ENCODE results near the gene ADPRHL1.
"Not testable (repeated sequence)": the region's sequence is repeated elsewhere in the genome, so short reads cannot be mapped to it uniquely, and the experiment has no call there.

The ADPRHL1 gene

GRCh38 chr13:113454936-113455335 is 1.6 kb upstream of the ADPRHL1 start:
- no peak for DNase-seq (ENCODE audit: low read depth)

DNA sequence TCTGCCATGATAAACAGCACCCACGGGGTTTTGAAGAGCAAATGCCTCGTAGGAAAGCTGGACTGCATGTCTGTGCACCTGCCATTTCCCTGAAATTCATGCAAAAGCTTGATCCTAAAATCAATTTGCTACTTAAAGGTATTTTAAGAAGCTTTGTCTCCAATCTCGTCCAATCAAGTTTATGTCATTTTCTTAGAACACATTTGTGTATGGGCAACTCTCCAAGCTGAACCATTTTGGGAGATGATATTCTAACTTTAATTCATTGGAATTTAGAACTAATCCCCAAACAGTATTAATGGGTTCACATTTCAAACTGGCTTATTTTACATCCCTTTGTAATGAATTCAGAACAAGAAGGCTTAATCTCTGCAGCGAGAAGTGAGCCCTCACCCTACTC is 822 bp downstream of the ADPRHL1 start:
- no peak for DNase-seq (ENCODE audit: low read depth)

GRCh38 chr13:113451951-113452421 is 1.3 kb downstream of the ADPRHL1 start:
- DNase-seq (ENCODE audit: low read depth) = no peak

DNA sequence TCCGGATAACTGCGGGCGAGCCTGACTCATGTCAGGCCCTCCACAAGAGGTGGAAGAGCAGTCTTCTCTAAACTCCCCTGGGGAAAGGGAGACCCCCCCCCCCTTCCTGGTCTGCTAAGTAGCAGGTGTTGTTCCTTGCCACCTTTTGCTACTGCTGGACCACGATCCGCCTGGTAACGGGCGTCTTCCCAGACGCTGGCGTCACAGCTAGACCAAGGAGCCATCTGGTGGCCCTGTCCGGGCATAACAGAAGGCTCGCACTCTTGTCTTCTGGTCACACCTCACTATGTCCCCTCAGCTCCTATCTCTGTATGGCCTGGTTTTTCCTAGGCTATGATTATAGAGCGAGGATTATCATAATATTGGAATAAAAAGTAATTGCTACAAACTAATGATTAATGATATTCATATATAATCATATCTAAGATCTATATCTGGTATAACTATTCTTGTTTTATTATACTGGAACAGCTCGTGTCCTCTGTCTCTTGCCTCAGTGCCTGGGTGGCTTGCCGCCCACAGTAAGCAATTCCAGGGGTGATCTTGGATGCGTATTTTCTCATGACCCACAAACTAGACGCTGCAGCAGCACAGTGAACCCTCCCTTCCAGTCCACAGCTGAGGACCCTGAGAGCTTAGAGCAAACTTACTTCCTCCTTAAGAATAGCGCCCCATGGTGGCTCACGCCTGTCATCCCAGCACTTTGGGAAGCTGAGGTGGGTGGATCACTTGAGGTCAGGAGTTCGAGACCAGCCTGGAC is 2.2 kb downstream of the ADPRHL1 start:
- not testable (repeated sequence) for DNase-seq (ENCODE audit: low read depth)

DNA sequence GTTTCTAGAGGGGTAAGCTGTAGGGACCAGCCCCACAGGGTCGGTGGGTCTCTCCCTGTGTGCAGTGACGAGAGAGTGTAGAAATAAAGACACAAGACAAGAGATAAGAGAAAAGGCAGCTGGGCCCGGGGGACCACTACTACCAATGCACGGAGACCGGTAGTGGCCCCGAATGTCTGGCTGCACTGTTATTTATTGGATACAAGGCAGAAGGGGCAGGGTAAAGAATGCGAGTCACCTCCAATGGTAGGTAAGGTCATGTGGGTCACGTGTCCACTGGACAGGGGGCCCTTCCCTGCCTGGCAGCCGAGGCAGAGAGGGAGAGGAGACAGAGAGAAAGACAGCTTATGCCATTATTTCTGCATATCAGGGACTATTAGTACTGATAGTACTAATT is 2.9 kb downstream of the ADPRHL1 start:
- DNase-seq (ENCODE audit: low read depth) = not testable (repeated sequence)

DNA sequence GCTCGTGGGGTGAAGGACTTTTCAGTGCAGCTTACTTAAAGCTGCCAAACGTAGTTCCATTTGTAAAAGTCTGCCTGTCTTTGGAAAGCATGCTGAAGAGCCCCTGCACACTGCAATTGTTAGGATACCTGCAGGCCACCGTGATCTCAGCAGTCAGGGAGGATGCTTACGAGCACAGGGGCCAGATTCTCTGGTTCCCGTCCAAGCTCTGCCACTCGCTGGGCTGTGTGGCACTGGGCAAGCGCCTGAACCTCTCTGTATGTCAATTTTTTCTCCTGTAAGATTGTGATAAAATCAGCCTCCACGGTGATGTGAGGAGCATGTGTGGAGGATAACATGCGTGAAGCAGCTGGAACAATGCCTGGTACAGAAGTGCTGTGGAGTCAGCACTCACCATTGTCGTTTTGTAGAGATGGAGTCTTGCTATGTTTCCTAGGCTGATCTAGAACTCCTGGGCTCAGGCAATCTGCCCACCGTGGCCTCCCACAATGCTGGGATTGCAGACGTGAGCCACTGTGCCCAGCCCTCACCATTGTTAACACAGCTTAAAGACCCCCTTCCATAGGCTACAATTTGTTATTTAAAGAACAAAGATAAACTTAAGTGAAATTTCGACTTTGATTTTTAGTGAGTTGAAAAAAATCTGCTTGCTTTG is 3.5 kb downstream of the ADPRHL1 start:
- no peak for DNase-seq (ENCODE audit: low read depth)

GRCh38 chr13:113448885-113449692 is 4.2 kb downstream of the ADPRHL1 start:
- DNase-seq (ENCODE audit: low read depth) = peak; percentile 9

GRCh38 chr13:113448545-113448884 is 4.8 kb downstream of the ADPRHL1 start:
- no peak for DNase-seq (ENCODE audit: low read depth)

DNA sequence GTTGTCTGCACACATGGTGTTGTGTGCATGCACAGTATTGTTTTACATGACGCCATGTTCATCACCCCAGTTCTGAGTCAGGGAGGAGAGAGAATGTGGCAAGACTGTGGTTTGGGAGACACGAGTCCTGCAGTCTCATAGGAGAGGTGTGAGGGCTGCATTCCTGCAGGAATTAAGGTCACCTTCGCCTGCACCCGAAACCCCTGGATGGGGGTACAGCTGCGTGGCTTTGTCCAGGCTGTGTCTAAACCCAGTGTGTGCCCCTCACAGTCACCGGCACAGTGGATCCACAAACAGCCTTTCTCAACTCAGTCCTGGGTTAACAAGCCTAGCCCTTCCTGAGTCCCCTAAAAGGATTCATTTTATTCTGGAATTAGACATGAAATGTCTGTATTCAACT is 5.7 kb downstream of the ADPRHL1 start:
- no peak for DNase-seq (ENCODE audit: low read depth)

DNA sequence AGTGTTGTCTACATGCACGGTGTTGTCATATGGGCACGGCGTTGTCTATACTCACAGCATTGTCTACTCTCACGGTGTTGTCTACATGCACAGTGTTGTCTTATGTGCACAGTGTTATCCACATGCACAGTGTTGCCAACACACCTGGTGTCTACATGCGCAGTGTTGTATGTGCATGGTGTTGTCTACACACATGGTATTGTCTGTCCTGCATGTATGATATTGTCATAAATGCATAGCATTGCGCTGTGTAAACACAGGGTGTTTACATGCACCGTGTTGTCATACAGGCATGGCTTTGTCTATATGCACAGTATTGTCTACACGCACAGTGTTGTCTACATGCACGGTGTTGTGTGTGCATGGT is 6.8 kb downstream of the ADPRHL1 start:
- no peak for DNase-seq (ENCODE audit: low read depth)

- DNase-seq (ENCODE audit: low read depth) = no peak
Observed at GRCh38 chr13:113445791-113446487, 7.3 kb downstream of the ADPRHL1 start.

DNA sequence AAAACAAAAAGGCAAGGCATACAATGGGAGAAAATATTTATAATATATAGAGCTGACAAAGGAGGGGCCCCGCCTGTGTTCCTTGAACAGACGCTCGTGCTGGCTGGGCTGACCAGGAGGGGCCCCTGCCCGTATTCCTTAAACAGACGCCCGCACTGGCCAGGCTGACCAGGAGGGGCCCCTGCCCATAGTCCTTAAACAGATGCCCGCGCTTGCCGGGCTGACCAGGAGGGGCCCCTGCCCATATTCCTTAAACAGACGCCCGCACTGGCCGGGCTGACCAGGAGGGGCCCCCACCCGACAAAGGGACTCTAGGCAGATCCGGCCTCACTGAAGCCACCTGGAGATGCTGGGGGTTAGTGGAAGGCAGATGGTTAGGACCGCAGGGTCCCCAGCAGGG is 9.3 kb downstream of the ADPRHL1 start:
- no peak for DNase-seq (ENCODE audit: low read depth)

- DNase-seq (ENCODE audit: low read depth) = no peak
Observed at GRCh38 chr13:113442985-113443362, 10.3 kb downstream of the ADPRHL1 start.

- no peak for DNase-seq (ENCODE audit: low read depth)
Observed at GRCh38 chr13:113442354-113442984, 10.8 kb downstream of the ADPRHL1 start.

DNA sequence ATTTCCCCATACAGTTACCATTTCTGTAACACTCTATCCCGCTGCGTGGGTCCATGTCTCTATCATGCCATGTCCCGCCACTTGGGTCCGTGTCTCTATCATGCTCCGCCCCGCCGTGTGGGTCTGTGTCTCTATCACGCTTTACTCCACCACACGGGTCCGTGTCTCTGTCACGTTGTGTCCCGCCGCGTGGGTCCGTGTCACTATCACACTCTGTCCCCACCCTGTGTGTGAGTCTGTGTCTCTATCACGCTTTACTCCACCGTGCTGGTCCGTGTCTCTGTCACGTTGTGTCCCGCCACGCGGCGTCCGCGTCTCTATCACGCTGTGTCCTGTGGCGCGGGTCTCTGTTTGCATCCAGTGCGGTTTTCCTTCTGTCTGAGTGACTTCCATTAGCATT is 11.6 kb downstream of the ADPRHL1 start:
- DNase-seq (ENCODE audit: low read depth) = no peak

DNA sequence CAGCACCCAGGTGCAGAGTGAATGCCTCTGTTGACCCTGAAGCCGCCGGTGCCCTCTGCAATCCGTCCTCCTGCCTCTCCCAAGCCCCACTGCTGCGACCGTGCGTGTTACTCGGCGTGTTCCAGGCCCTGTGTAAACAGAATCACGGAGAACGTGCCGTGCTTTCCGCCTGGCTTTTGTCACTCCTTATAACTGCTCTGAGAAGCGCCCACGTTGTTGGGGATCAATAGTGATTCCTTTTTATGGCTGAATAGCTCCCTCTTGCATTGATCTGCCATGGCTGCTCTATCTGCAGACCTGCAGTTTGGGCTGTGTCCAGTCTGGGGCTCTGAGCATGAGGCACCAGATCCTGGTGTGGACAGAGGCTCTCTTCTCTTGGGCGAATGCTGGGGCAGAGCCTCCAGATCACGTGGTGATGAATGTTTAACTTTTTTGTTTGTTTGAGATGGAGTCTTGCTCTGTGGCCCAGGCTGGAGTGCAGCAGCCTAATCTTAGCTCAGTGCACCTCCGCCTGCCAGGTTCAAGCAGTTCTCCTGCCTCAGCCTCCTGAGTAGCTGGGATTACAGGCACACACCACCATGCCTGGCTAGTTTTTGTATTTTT is 15.8 kb downstream of the ADPRHL1 start:
- DNase-seq (ENCODE audit: low read depth) = no peak

- DNase-seq (ENCODE audit: low read depth) = not testable (repeated sequence)
Observed at GRCh38 chr13:113436866-113437265, 16.4 kb downstream of the ADPRHL1 start.

DNA sequence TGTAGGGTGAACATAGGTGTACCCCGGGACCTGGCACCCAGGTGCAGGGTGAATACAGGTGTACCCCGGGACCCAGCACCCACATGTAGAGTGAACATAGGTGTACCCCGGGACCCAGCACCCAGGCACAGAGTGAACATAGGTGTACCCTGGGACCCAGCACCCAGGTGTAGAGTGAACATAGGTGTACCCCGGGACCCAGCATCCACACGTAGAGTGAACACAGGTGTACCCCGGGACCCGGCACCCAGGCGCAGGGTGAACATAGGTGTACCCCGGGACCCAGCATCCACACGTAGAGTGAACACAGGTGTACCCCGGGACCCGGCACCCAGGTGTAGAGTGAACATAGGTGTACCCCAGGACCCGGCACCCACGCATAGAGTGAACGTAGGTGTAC is 17.4 kb downstream of the ADPRHL1 start:
- not testable (repeated sequence) for DNase-seq (ENCODE audit: low read depth)

GRCh38 chr13:113433391-113433916 is 19.8 kb downstream of the ADPRHL1 start:
- no peak for DNase-seq (ENCODE audit: low read depth)

DNA sequence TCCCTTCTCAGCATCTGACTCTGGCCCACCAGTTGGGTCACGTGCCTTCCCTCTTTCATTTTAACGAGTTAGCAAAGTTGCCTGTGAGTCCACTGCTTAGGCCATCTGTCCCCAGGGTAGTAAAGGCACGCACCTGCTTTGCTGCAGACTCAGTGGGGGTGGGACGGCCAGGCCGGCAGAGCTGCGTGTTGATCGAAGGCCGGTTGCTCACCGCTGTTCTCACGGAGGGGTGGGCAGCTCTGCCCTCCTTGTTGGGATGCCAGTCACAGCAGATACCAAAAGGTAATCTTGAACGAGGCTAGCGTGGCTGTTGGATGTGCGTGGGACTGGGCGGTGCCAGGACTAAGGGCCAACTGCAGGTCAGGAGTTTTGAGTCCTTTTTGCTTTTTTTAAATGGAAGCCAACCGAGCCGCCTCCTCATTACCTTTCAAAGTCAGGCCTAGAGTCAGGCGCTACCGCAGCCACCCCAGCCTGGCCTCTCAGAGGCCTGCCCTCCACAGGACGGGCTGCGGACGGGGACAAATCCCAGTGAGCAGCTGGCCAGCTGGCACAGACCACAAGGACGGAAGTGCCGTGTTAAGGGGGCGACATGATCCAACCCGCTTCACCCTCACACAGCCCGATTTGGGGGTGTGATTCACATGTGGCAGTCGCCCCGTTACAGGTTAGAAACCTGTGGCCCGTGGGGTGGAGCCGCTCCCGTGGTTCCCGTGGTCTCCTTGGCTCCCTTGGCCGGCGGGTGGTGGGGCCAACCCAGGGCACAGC is 20.6 kb downstream of the ADPRHL1 start:
- no peak for DNase-seq (ENCODE audit: low read depth)

Data from stimulated activated CD8-positive, alpha-beta memory T cell treated with anti-CD3 and anti-CD28 coated beads, Interleukin-4, amount 100 ng/mL, for 24 hours (primary cell).